ENCODE results near the gene VEZF1.
"Not testable (repeated sequence)": the region's sequence is repeated elsewhere in the genome, so short reads cannot be mapped to it uniquely, and the experiment has no call there.

The VEZF1 gene

DNA sequence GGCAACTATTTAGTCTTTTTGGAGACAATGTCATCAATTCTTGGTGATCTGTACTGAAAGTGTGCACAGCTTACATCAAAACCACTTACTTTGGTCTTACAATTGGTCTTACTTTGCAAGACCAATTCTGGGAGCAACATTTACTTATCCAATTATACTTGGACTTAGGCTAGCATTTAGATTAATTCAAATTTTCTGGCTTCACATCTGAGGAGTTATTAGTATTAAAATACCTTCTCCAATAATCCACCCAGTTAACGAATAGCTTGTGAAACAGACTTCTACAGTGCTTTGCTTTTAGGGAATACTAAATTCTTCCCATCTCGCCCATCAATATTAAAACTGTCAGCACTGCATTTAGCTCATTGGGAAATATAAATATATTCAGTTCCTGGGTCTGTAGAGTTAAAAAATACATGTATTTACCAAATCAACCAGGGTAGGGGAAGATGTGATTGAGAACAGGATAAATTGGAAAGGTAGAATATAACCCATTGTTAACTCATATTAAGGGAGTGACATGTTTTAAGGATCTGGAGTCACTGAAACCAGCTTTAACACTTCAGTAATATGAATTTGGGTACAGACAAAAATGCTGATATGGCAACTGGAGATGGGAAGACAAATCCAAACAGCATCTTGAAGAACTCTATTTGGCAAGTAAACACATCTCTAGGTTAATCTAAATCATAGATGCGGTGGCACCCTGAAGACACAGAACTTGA is 9.2 kb upstream of the VEZF1 start:
- DNase-seq: no peak

DNA sequence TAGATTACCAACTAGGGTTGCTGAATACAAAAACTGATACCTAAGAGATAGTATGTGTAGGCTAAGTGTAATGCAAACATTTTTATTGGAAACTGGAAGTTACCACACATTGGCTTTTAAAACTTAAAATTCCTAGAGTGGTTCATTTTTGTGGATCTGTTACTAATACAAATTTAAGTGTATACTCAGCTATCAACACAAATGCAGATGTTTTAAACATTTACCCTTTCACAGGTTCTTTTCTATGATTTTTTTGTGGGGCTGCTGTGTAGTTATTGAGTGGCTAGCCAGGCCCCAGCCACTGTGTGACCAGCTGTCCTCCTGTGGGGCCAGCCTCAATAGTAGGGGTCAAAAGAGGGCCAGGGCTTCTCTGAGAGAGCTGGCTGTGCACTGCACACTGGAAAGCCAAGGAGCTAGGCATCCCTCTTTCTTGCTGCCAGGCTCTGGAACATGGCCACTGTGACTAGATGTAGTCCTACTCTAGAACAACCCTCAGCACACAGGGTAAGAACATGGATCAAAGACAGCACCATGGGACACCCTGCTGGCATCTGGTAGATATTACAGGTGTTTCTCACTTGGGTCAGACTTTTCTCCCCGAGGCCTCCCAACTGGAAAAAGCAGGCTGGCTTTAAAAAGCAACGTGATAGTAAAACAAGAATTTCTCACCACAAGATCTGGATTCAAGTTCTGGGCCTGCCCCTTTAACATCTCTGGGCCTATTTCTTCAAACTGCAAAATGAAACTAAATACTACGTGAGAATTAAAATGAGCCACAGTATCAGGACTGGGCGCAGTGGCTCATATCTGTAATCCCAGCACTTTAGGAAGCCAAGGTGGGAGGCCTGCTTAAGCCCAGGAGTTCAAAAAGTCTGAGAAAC is 7.3 kb upstream of the VEZF1 start:
- DNase-seq: peak; percentile 76 to 85

DNA sequence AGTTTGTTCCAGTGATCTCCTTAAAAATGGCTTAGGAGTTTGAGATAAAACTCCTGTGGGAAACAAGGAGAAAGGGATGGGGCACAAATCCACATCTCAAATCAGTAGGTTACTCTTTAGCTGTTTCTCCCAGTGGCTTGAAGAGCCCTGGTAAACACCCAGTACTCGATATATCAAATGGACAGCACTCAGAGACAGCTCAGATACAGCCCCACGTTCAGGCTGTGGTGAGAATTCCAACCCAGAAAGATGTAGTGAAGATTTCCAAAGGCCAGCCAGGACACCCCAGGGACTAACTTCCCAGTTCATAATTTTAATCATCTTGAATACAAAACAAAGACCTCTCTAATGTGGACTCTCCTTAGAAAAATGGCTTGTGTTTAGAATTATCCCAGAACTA is 6.4 kb upstream of the VEZF1 start:
- no peak for DNase-seq

DNA sequence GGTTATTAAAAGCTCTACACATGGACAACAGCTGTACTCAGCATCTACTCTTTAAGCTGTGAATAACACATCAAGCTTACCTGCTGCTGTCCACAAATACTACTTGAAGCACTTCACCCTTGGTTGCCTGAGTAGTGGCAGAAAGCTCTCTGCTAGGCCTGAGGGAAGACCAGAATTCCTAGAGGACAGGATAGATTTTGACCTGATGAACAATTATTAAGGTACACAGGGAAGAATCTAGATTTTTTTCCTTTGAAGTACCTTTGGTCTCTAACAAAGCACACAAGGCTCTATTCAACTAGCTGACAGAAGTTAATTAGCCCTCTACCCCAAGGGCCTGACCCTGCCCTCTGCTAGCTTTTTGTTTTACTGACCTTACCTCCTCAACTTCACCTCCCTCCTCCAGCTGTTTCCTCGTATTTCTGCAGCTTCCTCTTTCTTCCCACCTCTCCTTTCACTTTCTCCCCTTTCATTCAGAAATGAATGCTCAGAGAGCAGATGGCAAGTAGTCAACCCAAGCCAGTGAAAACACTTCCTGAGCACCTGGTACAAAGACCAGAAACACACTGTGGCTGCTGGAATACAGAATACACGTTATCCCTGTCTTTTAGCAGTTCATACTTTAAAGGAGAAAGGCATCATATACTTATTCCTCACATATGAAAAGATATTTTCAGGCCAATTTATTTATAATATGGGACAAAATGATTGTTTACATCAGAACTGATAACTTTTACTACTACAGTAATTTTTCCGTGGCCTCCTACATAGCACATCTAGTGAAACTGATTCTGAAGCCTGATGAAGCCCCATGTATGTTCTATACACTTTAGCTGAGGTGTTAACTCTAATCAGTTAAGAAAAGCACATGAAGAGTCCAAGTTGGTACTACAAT is 5.7 kb upstream of the VEZF1 start:
- DNase-seq: no peak

DNA sequence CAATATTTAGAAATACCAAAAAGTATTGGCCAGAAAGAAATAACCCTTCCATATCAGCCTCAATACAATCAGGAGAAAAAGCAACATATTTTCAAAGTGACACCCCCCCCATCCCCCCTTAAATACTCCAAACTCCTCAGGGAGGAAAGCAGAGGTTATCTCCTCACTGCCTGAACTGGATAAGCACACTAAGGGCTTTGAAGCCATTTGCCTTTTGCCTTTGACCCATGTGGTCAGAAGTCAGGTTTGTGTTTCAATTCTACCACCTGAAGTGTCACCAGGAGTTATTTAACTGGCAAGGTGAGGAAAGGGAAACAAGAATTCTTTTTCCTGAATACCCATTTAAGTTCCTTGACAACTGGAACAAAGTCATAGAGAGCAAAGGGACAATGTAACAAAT is 3.5 kb upstream of the VEZF1 start:
- DNase-seq: no peak

DNA sequence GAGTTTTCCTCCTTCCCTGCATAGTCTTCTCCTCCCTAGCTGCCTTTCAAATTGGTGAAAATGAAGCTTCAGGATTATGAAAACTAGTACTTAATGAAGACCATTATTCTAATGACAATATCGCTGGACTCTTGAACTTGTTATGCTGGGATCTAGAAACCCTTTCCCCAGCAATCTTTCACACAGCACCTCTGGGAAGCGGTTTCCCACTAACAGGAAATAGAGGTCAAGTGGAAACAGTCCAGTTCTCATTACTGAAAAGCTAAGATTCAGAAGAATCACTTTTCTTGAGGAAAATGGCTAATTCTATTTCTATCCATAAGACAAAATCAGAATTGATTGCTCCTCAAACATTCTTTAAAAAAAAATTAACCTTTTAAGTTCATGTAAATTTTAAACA is 2.0 kb upstream of the VEZF1 start:
- DNase-seq: no peak

DNA sequence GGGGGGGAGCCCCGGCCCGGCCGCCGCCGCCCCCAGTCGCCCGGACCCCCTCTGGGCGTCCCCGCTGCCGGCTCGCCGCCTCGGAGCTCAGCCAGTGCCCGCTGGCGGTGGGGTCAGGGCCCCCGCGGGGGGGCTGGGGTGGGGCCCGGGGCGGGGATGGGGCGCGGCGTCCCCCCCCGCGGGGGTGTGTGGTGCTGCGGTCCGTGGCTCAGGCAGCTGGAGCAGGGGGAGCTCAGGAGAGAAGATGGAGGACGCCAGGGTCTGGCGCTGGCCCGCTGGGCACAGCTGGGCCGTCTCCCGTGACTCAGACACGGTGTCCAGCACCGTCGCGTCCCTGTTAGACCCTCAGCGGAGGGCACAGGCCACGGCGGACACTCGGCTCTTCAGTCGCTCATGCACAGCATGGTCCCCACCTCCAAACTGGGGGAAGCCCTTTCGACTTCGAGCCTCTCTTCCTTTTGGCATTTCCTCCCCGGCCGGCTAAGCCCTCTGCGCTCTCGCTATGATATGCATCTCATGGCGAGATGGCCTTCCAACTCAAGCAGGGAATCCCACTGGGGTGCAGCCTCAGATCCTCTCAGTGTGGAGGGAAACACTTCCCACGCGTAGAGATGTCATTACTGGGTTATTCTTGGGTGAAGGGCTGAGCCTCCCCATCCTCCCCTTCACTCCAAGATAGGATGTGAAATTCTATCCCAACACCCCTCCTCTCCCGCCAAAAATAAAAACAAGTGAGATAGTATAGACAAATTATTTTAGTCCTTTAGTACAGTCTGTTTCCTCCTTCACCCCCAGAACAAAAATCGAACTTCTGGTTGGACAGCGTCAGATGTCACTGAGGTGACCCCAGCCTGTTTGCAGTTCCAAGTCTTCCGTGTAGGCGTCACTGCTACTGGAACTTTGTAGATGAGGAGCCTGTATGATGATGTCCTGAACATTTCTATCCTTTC is 522 bp upstream of the VEZF1 start:
- DNase-seq: peak; percentile 59 to 85

DNA sequence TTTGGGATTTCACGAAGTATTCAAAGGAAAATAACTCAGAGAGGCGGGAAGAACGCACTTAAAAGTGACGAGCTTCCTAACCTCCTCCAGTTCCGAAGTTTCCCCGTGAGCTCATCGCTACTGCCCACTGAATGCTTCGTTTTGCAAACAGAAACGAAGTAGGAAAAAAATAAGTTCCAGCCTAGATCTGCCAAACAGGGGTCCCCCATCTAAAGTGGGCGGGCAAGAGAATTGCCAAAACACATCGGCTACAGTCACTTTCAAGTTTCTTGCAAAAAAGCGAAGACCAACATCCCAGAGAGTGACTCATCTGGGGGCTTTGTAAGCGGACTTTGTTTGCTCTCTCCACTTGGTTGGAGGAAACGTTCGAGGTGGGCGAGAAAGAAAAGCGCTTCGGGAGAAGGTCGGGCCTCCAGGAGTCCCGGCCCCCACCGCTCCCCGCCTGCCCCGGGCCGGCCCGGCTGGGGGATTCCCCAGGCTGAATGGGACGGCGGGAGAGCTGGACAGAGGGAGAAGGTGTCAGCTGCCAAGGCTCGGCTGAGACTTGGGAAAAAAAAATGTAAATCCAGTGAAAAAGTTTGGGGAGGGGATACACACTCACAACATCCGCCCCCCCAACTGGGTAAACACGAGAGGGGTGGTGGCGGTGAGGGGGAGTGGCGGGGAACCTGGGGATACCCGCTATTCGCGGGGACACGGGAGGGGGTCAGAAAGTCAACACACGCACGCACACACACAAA is 1.0 kb downstream of the VEZF1 start:
- DNase-seq: peak in 1 of 2 experiments; percentile 49

DNA sequence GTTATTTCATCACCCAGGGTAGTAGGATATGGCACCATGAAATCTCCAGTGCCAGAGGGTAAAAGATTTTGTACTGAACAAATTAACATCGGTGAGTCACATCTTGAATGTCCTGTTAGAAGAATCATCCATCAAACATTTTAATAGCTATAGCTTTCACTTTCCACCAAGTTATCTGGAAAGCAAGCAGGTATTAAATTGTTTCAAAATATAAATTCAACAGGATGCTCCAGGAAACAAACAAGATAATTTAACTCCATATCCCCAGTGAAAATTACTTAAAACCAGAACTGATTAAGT is 2.4 kb downstream of the VEZF1 start:
- no peak for DNase-seq

DNA sequence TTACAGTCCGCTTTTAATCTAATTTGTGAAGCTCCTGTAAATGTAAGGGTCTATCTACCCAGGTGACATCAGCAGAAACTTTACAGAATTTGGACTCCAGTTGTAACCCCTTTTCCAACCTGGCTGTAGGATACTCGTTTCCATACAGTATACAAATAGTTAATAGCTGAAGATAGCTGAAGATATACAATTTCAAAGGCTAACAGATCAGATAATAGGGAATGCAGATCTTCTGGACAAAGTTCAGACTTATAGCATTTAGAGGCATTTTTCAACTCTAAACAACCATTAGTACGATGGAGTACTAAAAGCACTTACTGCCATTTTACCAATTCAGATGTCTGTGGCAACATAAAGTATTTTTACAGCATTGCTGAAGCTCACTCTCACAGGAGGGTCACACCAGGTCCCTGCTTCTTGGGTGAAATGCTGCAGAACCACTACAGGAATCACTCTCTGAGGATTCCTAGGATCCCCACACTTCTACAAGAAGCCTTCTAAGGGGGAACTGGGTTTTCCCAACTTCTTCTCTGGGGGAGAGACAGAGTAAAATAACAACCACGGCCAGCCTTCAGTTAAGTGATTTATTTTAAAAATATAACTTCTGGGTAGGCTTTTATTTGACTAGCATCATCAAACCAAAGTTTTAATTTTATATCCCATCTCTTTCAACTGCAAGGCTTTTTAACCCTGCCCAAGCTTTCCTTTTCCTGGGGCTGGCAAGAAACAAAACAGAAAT is 2.9 kb downstream of the VEZF1 start:
- no peak for DNase-seq

DNA sequence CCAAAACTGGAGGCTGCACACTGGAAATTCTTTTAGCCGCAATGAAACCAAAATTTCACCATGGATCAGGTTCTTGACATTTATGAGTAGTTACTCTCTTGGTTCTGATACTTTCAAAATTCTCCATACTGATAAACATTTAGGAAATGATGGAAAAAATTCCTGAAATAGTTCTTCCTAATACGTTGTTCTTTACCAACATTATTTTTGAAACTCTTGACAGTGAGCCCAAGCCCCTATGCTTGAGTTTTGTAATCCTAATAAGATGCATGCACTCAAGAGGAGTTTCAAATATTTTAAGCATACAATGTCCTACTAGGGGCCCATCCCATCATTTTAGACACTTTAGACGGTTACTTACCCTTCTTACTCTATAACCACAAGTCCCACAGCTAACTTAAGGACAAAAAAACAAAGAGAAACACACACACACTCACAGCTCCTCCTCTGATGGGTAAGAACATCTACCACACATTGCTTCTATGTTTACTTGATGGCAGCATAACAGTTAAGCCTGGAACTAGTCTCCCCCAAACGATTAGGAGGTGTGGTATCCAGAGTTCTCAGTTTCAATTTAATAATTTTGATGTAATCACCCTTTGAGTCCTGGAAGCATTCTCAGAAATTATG is 3.7 kb downstream of the VEZF1 start:
- DNase-seq: no peak

DNA sequence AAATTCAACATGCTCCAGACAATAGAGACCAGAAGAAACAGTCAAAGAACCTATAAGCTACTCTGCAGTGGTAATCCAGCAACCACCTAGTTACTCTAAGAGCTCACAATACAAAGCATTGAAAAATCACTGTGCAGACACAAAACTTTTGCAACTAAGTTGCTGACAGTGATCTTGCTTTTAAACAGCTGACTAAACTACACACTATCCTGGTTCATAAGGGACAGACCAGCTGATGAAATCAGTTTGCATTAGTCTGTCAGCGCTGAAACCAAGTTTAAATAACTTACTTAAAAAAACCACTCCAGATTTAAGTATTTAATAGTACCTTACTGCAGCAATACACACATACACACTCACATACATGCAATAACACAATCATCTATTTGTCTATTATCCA is 4.6 kb downstream of the VEZF1 start:
- no peak for DNase-seq

DNA sequence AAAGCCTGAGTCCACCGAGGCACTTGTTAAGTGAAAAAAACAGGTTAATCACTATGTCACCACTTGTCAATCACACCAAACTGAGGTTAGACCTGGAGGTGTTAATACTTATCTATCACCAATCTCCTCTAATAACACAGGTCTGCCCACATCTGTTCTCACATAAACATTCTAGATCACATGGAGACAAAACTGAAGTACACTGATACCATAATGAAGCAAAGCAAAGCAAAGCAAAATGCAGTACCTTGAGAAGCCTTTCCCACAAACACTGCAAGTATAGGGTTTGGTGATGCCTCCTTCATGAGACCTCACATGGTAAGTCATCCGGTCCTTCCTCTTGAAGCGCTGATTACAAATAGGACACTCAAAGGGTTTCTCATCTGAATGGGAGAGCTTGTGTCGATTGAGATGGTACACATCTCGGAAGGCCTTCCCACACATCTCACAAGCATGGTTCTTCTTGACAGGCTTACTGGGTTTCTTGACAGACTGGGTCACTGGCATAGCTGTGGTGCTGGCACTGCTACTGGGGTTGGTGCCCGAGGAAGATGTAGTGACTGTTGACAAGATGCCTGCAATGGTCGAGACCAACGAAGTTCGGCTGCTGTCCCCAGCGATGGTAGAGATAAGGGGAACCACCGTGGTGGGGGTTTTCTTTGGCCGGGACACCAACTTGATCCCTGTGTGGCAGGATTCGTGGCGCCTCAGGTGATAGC is 5.4 kb downstream of the VEZF1 start:
- DNase-seq: no peak

DNA sequence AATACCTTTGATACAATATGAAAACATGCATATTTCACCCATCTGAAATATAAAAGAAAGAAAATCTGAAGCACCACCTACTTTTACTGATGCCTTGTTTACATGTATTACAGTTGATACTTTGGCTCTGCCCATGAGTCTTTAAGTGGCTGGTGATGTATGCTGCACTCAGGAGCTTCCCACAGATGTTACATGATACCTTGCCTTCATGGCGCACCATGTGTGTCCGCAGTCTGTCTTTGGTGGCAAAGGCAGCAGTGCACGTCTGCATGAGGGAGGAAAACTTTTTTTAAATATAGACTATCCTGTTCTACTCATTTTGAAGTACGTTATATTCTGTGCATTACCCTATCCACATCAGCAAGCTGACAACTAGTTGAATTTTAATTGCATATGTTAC is 7.5 kb downstream of the VEZF1 start:
- no peak for DNase-seq

DNA sequence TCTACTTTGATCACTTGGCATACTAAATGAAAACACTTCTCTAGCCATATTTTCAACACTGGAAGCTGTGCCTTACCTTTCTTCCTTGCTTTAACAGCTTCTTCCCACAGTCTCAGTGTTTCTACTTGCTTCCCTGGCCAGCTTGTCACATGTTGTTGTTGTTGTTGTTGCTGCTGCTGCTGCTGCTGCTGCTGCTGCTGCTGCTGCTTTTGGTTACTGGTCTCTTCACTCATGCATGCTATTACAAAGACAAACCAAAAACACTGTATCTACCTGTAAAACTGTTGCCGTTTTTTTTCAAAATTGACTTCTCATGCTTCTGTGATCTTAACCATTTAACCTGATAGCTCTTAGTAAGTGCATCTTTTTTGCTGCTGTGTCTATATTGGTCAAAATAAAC is 9.0 kb downstream of the VEZF1 start:
- no peak for DNase-seq

DNA sequence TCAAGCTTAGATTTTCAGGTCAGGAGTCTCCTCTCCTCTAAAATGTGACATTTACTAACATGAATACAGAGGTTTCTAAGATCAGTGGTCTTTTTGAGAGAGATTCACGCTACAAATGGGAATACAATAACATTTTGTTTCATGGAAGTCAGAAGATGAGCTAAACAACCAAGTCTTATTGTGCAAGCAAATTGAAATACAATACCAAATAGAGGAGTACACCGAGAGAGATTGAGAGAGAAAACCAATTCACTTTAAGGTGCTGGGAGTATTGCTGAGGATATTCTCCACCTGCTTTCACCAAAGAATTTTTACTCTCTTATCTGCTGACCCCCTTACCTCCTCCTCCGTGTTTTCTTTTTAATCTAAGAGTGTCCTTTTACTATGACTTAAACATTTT is 11.5 kb downstream of the VEZF1 start:
- DNase-seq: no peak

DNA sequence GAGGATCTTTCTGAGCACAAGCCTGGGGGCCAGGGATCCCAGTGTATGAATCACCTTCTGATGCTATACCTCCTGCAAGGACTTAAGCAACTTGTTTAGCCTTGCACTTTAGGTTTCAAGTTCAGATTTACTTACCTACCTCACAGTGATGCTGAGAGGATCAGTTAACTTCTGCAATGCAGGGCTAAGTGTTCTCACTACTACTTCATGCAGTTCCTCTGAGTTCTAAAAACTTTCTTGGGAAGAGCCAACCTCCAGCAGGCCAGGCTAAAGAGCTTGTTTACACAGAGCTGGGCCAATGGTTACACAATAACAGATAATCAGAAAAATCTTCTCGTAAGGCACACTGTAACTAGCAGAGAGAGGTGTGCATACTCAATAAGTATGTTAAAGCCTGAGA is 13.0 kb downstream of the VEZF1 start:
- no peak for DNase-seq

DNA sequence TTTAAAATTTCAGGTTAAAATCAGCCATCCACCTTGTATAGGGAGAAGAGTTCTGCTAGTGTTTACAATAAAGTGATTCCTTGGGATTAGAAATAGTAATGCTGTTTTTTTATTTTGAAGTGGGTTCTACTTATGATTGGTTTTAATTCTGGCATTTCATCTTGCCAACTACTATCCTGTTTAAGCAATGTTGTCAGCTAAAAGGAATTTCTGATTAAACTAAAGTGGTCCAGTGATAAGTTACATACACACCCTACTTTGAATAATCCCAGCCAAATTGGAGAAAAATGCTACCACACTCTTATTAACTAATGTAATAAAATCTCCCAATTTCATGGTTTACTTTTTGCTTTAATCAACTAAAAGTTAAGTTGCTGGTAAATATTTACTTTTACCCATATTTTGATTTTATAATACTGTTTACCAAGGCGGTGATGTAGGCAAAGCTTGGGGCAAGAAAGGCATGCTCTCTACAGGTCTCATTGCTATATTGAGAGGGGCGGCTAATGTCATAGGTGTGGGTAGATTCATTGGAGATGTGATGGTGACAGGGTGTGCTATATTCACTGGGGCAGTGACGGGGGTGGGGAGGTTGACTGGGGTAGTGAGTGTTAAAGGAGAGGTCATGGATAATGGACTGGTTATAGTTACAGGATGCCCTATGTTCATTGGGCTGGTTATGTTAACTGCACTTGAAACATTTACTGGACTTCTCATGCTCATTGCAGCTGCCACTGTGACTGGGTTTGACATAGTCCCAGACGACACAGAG is 13.8 kb downstream of the VEZF1 start:
- not testable (repeated sequence) for DNase-seq

DNA sequence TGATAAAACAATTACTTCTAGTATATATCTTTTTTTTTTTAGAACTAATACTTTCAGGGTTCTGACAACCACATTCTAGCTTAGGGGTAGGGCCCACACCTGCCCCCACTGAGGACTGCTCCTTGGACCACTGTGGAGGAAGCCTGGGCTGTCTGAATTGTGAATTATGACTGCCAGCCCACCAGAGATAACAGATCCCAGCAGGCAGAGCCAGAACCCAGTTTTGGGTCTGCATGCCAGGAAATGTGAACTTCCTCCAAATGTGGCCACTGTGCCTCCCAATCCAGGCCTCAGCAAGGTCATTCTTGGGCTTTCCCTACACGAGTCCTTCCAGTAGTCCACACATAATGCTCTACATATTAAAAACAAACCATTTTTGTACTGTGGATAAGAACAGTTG is 15.9 kb downstream of the VEZF1 start:
- no peak for DNase-seq
